Large intestine (tissue), 3 donors: ENCODE data around the gene DPP6. TPM values are rescaled to one million over a fixed set of nuclear protein-coding genes. Genes with fewer than 3 reads are reported as not detected.
A peak's percentile ranks its signal among the peaks of the same experiment; 100 is the strongest.

Experiments used
- DNase-seq, 2 donors: peaks; one replicate each; pipeline versions ENCODE4 v3.0.0 to v3.0.0-alpha.2; 2013
- H3K27ac ChIP-seq: one replicate; pipeline ENCODE4 v1.5.1; 2013; ENCODE audit warnings: low read length
- H3K27me3 ChIP-seq: 2 replicates; pipeline ENCODE4 v1.6.1; 2013; ENCODE audit warnings: low read length; ENCODE audit not compliant: control insufficient read depth, insufficient read depth
- H3K36me3 ChIP-seq: 2 replicates; pipeline ENCODE4 v1.6.1; 2013; ENCODE audit warnings: low read length; ENCODE audit not compliant: control insufficient read depth, insufficient read depth
- H3K4me1 ChIP-seq: one replicate; pipeline ENCODE4 v1.6.1; 2013; ENCODE audit warnings: low read length; ENCODE audit not compliant: control insufficient read depth, insufficient read depth
- H3K4me3 ChIP-seq: one replicate; pipeline ENCODE4 v1.5.1; 2013; ENCODE audit warnings: low read length
- H3K9me3 ChIP-seq: one replicate; pipeline ENCODE4 v1.6.1; 2013; ENCODE audit warnings: mild to moderate bottlenecking, low read depth, low read length, moderate library complexity; ENCODE audit not compliant: control insufficient read depth
- WGBS: methylation state at CpG from one replicate; pipeline ENCODE4 v1.1.5; 2013; ENCODE audit warnings: low lambda C conversion rate; ENCODE audit not compliant: insufficient coverage; 5-methylcytosine and 5-hydroxymethylcytosine counted together
- polyA plus RNA-seq: library from polyadenylated mRNA; unstranded; fragments of 120-200 nt; gene quantifications from one replicate; pipeline ENCODE4 v1.2.1, GENCODE V29; 2013

Gene DPP6
- polyA plus RNA-seq, 1 donor: 7.8 TPM

DNA sequence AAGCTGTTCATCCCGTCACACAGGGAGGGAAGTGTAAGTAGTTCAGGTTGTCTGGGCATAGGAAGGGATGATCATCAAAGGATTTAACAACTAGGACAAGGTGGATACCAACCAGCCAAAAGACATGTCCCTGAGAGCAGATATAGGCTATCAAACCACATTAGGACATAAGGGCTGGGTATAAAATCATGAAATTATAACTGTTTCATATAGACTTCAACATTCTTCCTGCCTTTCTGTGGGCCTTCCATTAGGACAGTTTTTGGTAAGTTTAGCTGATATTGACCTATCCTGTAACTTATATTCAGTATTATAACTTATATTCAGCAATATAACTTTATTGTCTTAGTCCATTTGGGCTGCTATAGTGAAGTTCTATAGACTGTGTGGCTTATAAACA lies 759.8 kb downstream of the DPP6 start:
- Histone ChIP-seq H3K9me3 (peaks cover 3% of the 10 kb centered on the region), H3K4me1 (no peaks in the 10 kb centered on the region), H3K27me3 (no peaks in the 10 kb centered on the region), H3K27ac (no peak overlapping the region), H3K4me3 (no peak overlapping the region), H3K36me3 (no peaks in the 10 kb centered on the region)
- no CpG with 5 or more reads among the region's 1 CpG for WGBS
- DNase-seq: no peak

GRCh38 chr7:154817224-154817896 lies 765.2 kb downstream of the DPP6 start:
- WGBS: 67% methylated on average over 3 of the region's 7 CpGs
- DNase-seq: no peak
- Histone ChIP-seq H3K27ac (no peak overlapping the region), H3K4me1 (no peaks in the 10 kb centered on the region), H3K36me3 (no peaks in the 10 kb centered on the region), H3K9me3 (no peaks in the 10 kb centered on the region), H3K4me3 (no peak overlapping the region), H3K27me3 (no peaks in the 10 kb centered on the region)

DNA sequence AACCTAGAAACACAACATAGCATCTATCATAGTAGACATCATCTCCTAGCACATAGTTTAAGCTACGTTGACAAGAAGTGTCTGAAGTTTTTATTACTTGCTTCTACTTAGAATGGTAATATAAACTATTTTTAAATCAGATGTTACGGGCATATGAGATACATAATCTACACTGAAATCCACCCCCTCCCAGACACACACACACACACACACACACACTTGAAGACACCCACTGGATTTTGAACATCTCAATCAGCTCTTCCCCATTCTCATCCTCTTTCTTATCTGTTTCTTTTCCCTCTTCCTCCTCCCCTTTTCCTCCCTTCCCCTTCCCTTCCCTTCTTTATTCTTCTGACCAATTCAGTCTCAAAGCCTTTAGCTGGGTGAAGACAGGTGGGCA lies 774.8 kb downstream of the DPP6 start:
- Histone ChIP-seq H3K4me3 (no peak overlapping the region), H3K36me3 (no peaks in the 10 kb centered on the region), H3K27ac (no peak overlapping the region), H3K27me3 (peaks cover 14% of the 10 kb centered on the region), H3K4me1 (no peaks in the 10 kb centered on the region), H3K9me3 (no peaks in the 10 kb centered on the region)
- WGBS: no CpG with 5 or more reads among the region's 2 CpGs
- no peak for DNase-seq

DNA sequence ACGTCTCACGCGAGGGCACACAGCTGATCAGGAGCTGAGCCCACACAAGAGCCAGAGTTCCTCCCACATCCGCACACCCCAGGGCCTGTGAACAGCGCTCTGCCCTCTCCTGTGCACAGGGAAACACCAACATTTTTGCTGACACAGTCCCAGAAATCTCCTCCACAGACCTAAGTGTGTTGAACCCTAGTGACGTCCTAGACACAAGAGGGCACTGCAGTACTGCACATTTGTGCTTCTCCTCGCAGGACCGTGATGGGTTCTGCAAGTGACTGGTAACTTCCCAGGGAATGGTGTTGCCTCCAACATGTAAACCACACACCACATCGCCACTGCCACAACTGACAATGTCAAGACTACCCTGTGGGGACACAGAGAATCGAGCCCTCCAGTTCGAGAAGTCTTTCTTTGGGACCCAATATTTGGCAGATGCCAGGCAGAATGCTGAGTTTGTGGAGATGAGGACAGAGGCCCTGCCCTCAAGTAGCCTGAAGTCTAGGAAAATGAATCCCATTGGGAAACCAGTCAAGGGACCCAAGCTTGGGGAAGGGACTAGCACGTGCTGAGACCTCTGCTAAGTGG lies 780.5 kb downstream of the DPP6 start:
- Histone ChIP-seq H3K36me3 (no peaks in the 10 kb centered on the region), H3K27ac (no peak overlapping the region), H3K9me3 (no peaks in the 10 kb centered on the region), H3K4me3 (no peak overlapping the region), H3K27me3 (peaks cover 13% of the 10 kb centered on the region), H3K4me1 (no peaks in the 10 kb centered on the region)
- no CpG with 5 or more reads among the region's 12 CpGs for WGBS
- peak; percentile 29 to 43 for DNase-seq

- WGBS: 89% methylated on average over 3 of the region's 13 CpGs
- DNase-seq: no peak
- H3K27ac ChIP-seq: no peak overlapping the region
- peaks cover 1% of the 10 kb centered on the region for H3K27me3 ChIP-seq
- H3K4me1 ChIP-seq: no peaks in the 10 kb centered on the region
- H3K9me3 ChIP-seq: no peaks in the 10 kb centered on the region
- no peak overlapping the region for H3K4me3 ChIP-seq
- H3K36me3 ChIP-seq: no peaks in the 10 kb centered on the region
These were observed 783.8 kb downstream of the DPP6 start for GRCh38 chr7:154836021-154836448.

DNA sequence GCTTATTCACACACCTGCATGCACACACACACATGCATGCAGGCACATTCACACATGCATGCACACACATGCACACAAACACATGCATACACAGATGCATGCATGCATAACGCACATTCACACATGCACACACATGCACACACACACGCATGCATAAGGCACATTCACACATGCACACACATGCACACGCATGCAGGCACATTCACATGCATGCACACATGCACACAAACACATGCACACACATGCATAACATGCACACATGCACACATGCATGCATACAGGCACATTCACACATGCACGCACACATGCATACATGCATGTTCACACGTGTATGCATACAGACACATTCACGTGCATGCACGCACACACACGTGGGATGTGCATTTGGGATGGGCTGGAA lies 784.9 kb downstream of the DPP6 start:
- no CpG with 5 or more reads among the region's 8 CpGs for WGBS
- DNase-seq: no peak
- no peak overlapping the region for H3K4me3 ChIP-seq
- H3K27me3 ChIP-seq: no peaks in the 10 kb centered on the region
- H3K36me3 ChIP-seq: no peaks in the 10 kb centered on the region
- no peaks in the 10 kb centered on the region for H3K4me1 ChIP-seq
- no peak overlapping the region for H3K27ac ChIP-seq
- H3K9me3 ChIP-seq: no peaks in the 10 kb centered on the region

DNA sequence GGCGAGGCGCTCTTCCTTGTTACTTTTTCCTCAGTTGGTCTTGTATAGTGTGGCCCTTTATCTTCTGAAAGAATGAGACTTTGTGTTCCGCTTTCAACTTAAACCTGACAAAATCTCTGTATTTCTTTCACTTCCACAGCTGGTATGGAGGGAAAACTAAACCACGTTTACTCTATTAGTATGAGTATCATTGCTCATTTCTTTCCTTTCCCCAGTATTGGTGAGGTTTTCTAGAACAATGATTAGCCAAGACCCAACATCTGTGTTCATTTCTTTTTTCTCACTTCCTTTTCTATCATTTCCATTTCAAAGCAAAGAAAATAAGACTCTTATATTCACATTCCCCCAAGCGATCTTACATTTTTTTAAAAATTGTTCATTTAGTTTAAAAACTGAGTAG lies 785.4 kb downstream of the DPP6 start:
- DNase-seq: no peak
- Histone ChIP-seq H3K4me3 (no peak overlapping the region), H3K27ac (no peak overlapping the region), H3K27me3 (no peaks in the 10 kb centered on the region), H3K9me3 (no peaks in the 10 kb centered on the region), H3K4me1 (no peaks in the 10 kb centered on the region), H3K36me3 (no peaks in the 10 kb centered on the region)
- 89% methylated on average over 4 of the region's 5 CpGs for WGBS

GRCh38 chr7:154840086-154840485 lies 787.9 kb downstream of the DPP6 start:
- Histone ChIP-seq H3K4me1 (peaks cover 5% of the 10 kb centered on the region), H3K9me3 (no peaks in the 10 kb centered on the region), H3K36me3 (no peaks in the 10 kb centered on the region), H3K4me3 (no peak overlapping the region), H3K27me3 (no peaks in the 10 kb centered on the region), H3K27ac (no peak overlapping the region)
- WGBS: no CpG with 5 or more reads among the region's 7 CpGs
- no peak for DNase-seq

GRCh38 chr7:154841731-154842331 lies 789.6 kb downstream of the DPP6 start:
- 32% methylated on average over 3 of the region's 18 CpGs for WGBS

GRCh38 chr7:154842591-154842990 lies 790.4 kb downstream of the DPP6 start:
- Histone ChIP-seq H3K27me3 (no peaks in the 10 kb centered on the region), H3K4me1 (peaks cover 7% of the 10 kb centered on the region), H3K27ac (no peak overlapping the region), H3K4me3 (no peak overlapping the region), H3K9me3 (no peaks in the 10 kb centered on the region), H3K36me3 (no peaks in the 10 kb centered on the region)
- peak in 1 of 2 donors; percentile 5 for DNase-seq
- whole genome bisulfite sequencing: no CpG with 5 or more reads among the region's 6 CpGs

More at GRCh38 chr7:154841731-154842331, 789.6 kb downstream of the DPP6 start:
- Histone ChIP-seq H3K27ac (no peak overlapping the region), H3K36me3 (no peaks in the 10 kb centered on the region), H3K4me1 (peaks cover 7% of the 10 kb centered on the region), H3K27me3 (no peaks in the 10 kb centered on the region), H3K9me3 (no peaks in the 10 kb centered on the region), H3K4me3 (no peak overlapping the region)
- peak in 1 of 2 donors; percentile 20 for DNase-seq
